Measurements from ENCODE around the gene MCL1.

Gene MCL1

GRCh38 chr1:150578272-150579109 lies 919 bp downstream of the MCL1 start:
- DNase-seq (ENCODE audit: extremely low read depth, low read depth): peak; percentile 78
- TF ChIP-seq, protein P1, sequence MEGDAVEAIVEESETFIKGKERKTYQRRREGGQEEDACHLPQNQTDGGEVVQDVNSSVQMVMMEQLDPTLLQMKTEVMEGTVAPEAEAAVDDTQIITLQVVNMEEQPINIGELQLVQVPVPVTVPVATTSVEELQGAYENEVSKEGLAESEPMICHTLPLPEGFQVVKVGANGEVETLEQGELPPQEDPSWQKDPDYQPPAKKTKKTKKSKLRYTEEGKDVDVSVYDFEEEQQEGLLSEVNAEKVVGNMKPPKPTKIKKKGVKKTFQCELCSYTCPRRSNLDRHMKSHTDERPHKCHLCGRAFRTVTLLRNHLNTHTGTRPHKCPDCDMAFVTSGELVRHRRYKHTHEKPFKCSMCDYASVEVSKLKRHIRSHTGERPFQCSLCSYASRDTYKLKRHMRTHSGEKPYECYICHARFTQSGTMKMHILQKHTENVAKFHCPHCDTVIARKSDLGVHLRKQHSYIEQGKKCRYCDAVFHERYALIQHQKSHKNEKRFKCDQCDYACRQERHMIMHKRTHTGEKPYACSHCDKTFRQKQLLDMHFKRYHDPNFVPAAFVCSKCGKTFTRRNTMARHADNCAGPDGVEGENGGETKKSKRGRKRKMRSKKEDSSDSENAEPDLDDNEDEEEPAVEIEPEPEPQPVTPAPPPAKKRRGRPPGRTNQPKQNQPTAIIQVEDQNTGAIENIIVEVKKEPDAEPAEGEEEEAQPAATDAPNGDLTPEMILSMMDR (IDR thresholded peaks at IDR 0.05; ENCODE audit: low read depth, low read length, missing control alignments): no peak
- H3K4me3 ChIP-seq (replicated peaks; ENCODE audit: low read depth, low read length): peak overlapping the region; percentile 62

- TF ChIP-seq, protein P1 (IDR thresholded peaks at IDR 0.05; ENCODE audit: low read depth, low read length, missing control alignments): no peak
- DNase-seq (ENCODE audit: extremely low read depth, low read depth): no peak
- peak overlapping the region; percentile 62 for H3K4me3 ChIP-seq (replicated peaks; ENCODE audit: low read depth, low read length)
Observed at GRCh38 chr1:150577557-150578271, 1.7 kb downstream of the MCL1 start.

DNA sequence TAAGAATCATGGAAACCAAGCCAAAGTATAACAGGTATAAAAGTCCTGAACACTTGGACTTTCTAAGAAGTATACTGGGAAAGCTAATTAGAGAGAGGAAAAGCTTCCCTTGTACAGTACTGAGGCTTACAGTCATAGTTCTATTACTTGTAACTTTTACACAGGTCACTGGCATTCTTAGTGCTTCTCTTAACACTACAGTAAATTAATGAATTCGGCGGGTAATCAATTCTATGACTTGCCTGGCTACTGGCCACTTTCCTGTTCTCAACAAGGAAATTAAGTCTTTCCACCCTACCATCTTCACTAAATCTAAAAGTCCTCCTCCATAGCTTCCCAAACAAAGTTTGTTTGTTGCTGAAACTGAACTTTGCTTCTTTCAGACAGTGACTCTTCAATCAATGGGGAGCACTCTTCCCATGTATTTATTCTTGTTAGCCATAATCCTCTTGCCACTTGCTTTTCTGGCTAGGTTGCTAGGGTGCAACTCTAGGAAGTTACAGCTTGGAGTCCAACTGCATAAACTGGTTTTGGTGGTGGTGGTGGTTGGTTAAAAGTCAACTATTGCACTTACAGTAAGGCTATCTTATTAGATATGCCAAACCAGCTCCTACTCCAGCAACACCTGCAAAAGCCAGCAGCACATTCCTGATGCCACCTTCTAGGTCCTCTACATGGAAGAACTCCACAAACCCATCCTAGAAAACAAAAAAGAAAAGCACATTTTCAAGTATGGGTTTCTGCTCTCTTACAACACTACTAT lies 2.4 kb downstream of the MCL1 start:
- TF ChIP-seq, protein P1 (IDR thresholded peaks at IDR 0.05; ENCODE audit: low read depth, low read length, missing control alignments): no peak
- no peak for DNase-seq (ENCODE audit: extremely low read depth, low read depth)
- peak overlapping the region; percentile 62 for H3K4me3 ChIP-seq (replicated peaks; ENCODE audit: low read depth, low read length)

GRCh38 chr1:150576367-150576711 lies 3.1 kb downstream of the MCL1 start:
- H3K4me3 ChIP-seq (replicated peaks; ENCODE audit: low read depth, low read length): peak overlapping the region; percentile 62
- TF ChIP-seq, protein P1 (IDR thresholded peaks at IDR 0.05; ENCODE audit: low read depth, low read length, missing control alignments): no peak
- no peak for DNase-seq (ENCODE audit: extremely low read depth, low read depth)

- H3K4me3 ChIP-seq (replicated peaks; ENCODE audit: low read depth, low read length): peak overlapping the region; percentile 62
- no peak for DNase-seq (ENCODE audit: extremely low read depth, low read depth)
- TF ChIP-seq, protein P1 (IDR thresholded peaks at IDR 0.05; ENCODE audit: low read depth, low read length, missing control alignments): no peak
Observed at GRCh38 chr1:150575518-150576366, 3.7 kb downstream of the MCL1 start.

GRCh38 chr1:150575072-150575489 lies 4.3 kb downstream of the MCL1 start:
- no peak for DNase-seq (ENCODE audit: extremely low read depth, low read depth)
- TF ChIP-seq, protein P1 (IDR thresholded peaks at IDR 0.05; ENCODE audit: low read depth, low read length, missing control alignments): no peak
- H3K4me3 ChIP-seq (replicated peaks; ENCODE audit: low read depth, low read length): peak overlapping the region; percentile 62
